ENCODE data around the gene ZBTB16.

Gene ZBTB16

GRCh38 chr11:114077482-114078305, 18.2 kb downstream of the ZBTB16 start:
- no peaks in the 10 kb centered on the region for H3K9me3 ChIP-seq
- H3K4me3 ChIP-seq: no peak overlapping the region

GRCh38 chr11:114078423-114078822, 18.9 kb downstream of the ZBTB16 start:
- H3K4me1 ChIP-seq: no peaks in the 10 kb centered on the region
- no peaks in the 10 kb centered on the region for H3K36me3 ChIP-seq (replicated peaks)
- H3K9me3 ChIP-seq: no peaks in the 10 kb centered on the region
- in situ Hi-C loops (cut with MboI; ENCODE audit: low sequenced_read_pairs): no loop called here
- DNase-seq (ENCODE audit: low spot score in 2 of 2): no peak
- no peak overlapping the region for H3K4me3 ChIP-seq
- H3K27me3 ChIP-seq (ENCODE audit: low read depth): peaks cover 17% of the 10 kb centered on the region

More at GRCh38 chr11:114077482-114078305, 18.2 kb downstream of the ZBTB16 start:
- Histone ChIP-seq H3K27me3 (ENCODE audit: low read depth) (peaks cover 17% of the 10 kb centered on the region), H3K4me1 (no peaks in the 10 kb centered on the region), H3K36me3 (replicated peaks) (no peaks in the 10 kb centered on the region)
- in situ Hi-C loops (cut with MboI; ENCODE audit: low sequenced_read_pairs): no loop called here
- no peak for DNase-seq (ENCODE audit: low spot score in 2 of 2)

- H3K9me3 ChIP-seq: no peaks in the 10 kb centered on the region
- in situ Hi-C loops (cut with MboI; ENCODE audit: low sequenced_read_pairs): no loop called here
- peaks cover 17% of the 10 kb centered on the region for H3K27me3 ChIP-seq (ENCODE audit: low read depth)
- H3K4me3 ChIP-seq: no peak overlapping the region
- H3K36me3 ChIP-seq (replicated peaks): no peaks in the 10 kb centered on the region
- DNase-seq (ENCODE audit: low spot score in 2 of 2): no peak
- no peaks in the 10 kb centered on the region for H3K4me1 ChIP-seq
These were observed 20.1 kb downstream of the ZBTB16 start for GRCh38 chr11:114079511-114080065.

- Histone ChIP-seq H3K4me3 (no peak overlapping the region), H3K36me3 (replicated peaks) (no peaks in the 10 kb centered on the region), H3K27me3 (ENCODE audit: low read depth) (peaks cover 17% of the 10 kb centered on the region), H3K4me1 (no peaks in the 10 kb centered on the region), H3K9me3 (no peaks in the 10 kb centered on the region)
- DNase-seq (ENCODE audit: low spot score in 2 of 2): no peak
- in situ Hi-C loops (cut with MboI; ENCODE audit: low sequenced_read_pairs): no loop called here
These were observed 20.7 kb downstream of the ZBTB16 start for GRCh38 chr11:114080219-114080618.

- no peaks in the 10 kb centered on the region for H3K36me3 ChIP-seq (replicated peaks)
- DNase-seq (ENCODE audit: low spot score in 2 of 2): no peak
- H3K27me3 ChIP-seq (ENCODE audit: low read depth): peaks cover 17% of the 10 kb centered on the region
- H3K9me3 ChIP-seq: no peaks in the 10 kb centered on the region
- in situ Hi-C loops (cut with MboI; ENCODE audit: low sequenced_read_pairs): no loop called here
- H3K4me1 ChIP-seq: no peaks in the 10 kb centered on the region
- no peak overlapping the region for H3K4me3 ChIP-seq
These were observed 21.3 kb downstream of the ZBTB16 start for GRCh38 chr11:114080769-114081168.

GRCh38 chr11:114081641-114082414, 22.3 kb downstream of the ZBTB16 start:
- Histone ChIP-seq H3K36me3 (replicated peaks) (no peaks in the 10 kb centered on the region), H3K4me3 (no peak overlapping the region), H3K9me3 (no peaks in the 10 kb centered on the region), H3K27me3 (ENCODE audit: low read depth) (peaks cover 12% of the 10 kb centered on the region), H3K4me1 (no peaks in the 10 kb centered on the region)
- in situ Hi-C loops (cut with MboI; ENCODE audit: low sequenced_read_pairs): no loop called here
- no peak for DNase-seq (ENCODE audit: low spot score in 2 of 2)

GRCh38 chr11:114082415-114082748, 22.9 kb downstream of the ZBTB16 start:
- no peaks in the 10 kb centered on the region for H3K9me3 ChIP-seq
- H3K4me3 ChIP-seq: no peak overlapping the region
- no peak for DNase-seq (ENCODE audit: low spot score in 2 of 2)
- H3K36me3 ChIP-seq (replicated peaks): no peaks in the 10 kb centered on the region
- H3K27me3 ChIP-seq (ENCODE audit: low read depth): peaks cover 10% of the 10 kb centered on the region
- H3K4me1 ChIP-seq: no peaks in the 10 kb centered on the region
- in situ Hi-C loops (cut with MboI; ENCODE audit: low sequenced_read_pairs): no loop called here

- no peaks in the 10 kb centered on the region for H3K4me1 ChIP-seq
These were observed 23.3 kb downstream of the ZBTB16 start for GRCh38 chr11:114082767-114083181.

GRCh38 chr11:114083391-114084252, 24.1 kb downstream of the ZBTB16 start:
- H3K9me3 ChIP-seq: no peaks in the 10 kb centered on the region
- in situ Hi-C loops (cut with MboI; ENCODE audit: low sequenced_read_pairs): no loop called here
- DNase-seq (ENCODE audit: low spot score in 2 of 2): no peak
- H3K4me3 ChIP-seq: no peak overlapping the region
- H3K27me3 ChIP-seq (ENCODE audit: low read depth): peaks cover 2% of the 10 kb centered on the region; the same call in 1 of the 2 replicates
- H3K36me3 ChIP-seq (replicated peaks): no peaks in the 10 kb centered on the region
- H3K4me1 ChIP-seq: no peaks in the 10 kb centered on the region

More at GRCh38 chr11:114082767-114083181, 23.3 kb downstream of the ZBTB16 start:
- in situ Hi-C loops (cut with MboI; ENCODE audit: low sequenced_read_pairs): no loop called here
- Histone ChIP-seq H3K36me3 (replicated peaks) (no peaks in the 10 kb centered on the region), H3K9me3 (no peaks in the 10 kb centered on the region), H3K4me3 (no peak overlapping the region), H3K27me3 (ENCODE audit: low read depth) (peaks cover 10% of the 10 kb centered on the region)
- DNase-seq (ENCODE audit: low spot score in 2 of 2): peak in 1 of 2 experiments; percentile 13

GRCh38 chr11:114084414-114084813, 24.9 kb downstream of the ZBTB16 start:
- Histone ChIP-seq H3K36me3 (replicated peaks) (no peaks in the 10 kb centered on the region), H3K4me1 (no peaks in the 10 kb centered on the region), H3K4me3 (no peak overlapping the region), H3K27me3 (ENCODE audit: low read depth) (peaks cover 2% of the 10 kb centered on the region; the same call in 1 of the 2 replicates), H3K9me3 (no peaks in the 10 kb centered on the region)
- in situ Hi-C loops (cut with MboI; ENCODE audit: low sequenced_read_pairs): no loop called here
- DNase-seq (ENCODE audit: low spot score in 2 of 2): no peak

- Histone ChIP-seq H3K4me3 (no peak overlapping the region), H3K36me3 (replicated peaks) (no peaks in the 10 kb centered on the region), H3K9me3 (no peaks in the 10 kb centered on the region), H3K4me1 (no peaks in the 10 kb centered on the region), H3K27me3 (ENCODE audit: low read depth) (no peaks in the 10 kb centered on the region; the same call in 1 of the 2 replicates)
- in situ Hi-C loops (cut with MboI; ENCODE audit: low sequenced_read_pairs): no loop called here
- no peak for DNase-seq (ENCODE audit: low spot score in 2 of 2)
These were observed 26.7 kb downstream of the ZBTB16 start for GRCh38 chr11:114085965-114086793.

- Histone ChIP-seq H3K9me3 (no peaks in the 10 kb centered on the region), H3K27me3 (ENCODE audit: low read depth) (no peaks in the 10 kb centered on the region; the same call in 1 of the 2 replicates), H3K36me3 (replicated peaks) (no peaks in the 10 kb centered on the region), H3K4me1 (no peaks in the 10 kb centered on the region), H3K4me3 (no peak overlapping the region)
- no peak for DNase-seq (ENCODE audit: low spot score in 2 of 2)
- in situ Hi-C loops (cut with MboI; ENCODE audit: low sequenced_read_pairs): no loop called here
These were observed 27.5 kb downstream of the ZBTB16 start for GRCh38 chr11:114087025-114087424.

Data from HAP-1 (cell line).